GM12873 (cell line): ENCODE results near the gene HOXD1.

Source experiments
- CTCF ChIP-seq: IDR thresholded peaks from 2 replicates; pipeline ENCODE4 v1.5.1; 2012; ENCODE audit warnings: low read depth, mild to moderate bottlenecking, moderate library complexity, low read length, control low read depth; ENCODE audit not compliant: insufficient read depth; ENCODE audit errors: missing control alignments

The HOXD1 gene

GRCh38 chr2:176156807-176157498 is 31.5 kb upstream of the HOXD1 start, which contains the start of gene HOXD3:
TSS of gene HOXD3 (plus strand) at chr2:176157307. CDS start at chr2:176169115, 11,808 bp downstream.
- TF ChIP-seq CTCF, result no peak

GRCh38 chr2:176157499-176158185 is 30.8 kb upstream of the HOXD1 start:
- no peak for TF ChIP-seq CTCF

DNA sequence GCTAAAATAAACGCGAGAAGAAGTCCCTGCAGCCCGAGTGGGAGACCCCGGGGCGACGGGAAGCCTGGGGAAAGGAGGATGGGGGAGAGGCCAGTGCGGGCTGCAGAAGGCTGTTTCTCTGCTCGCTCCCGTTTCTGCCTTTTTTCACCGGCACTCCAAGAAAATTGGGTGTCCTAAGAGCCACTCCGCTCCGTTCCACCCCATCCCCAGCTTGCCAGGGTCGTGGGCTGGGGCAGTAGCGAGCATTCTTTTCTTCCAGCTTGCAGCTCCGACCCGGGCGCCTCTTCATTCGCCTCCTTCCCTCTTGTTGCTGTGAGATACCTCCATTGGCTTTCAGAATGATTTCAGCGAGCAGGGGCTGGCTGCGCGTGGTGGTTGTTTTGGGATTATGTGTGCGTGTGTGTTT is 30.3 kb upstream of the HOXD1 start:
- TF ChIP-seq CTCF, result no peak

GRCh38 chr2:176158855-176159662 is 29.4 kb upstream of the HOXD1 start:
- no peak for TF ChIP-seq CTCF

- TF ChIP-seq CTCF, result no peak
Measured at GRCh38 chr2:176159663-176160250, 28.7 kb upstream of the HOXD1 start.

GRCh38 chr2:176160251-176160985 is 28.1 kb upstream of the HOXD1 start:
- no peak for TF ChIP-seq CTCF
